Stimulated activated naive CD4-positive, alpha-beta T cell treated with Interleukin-2 at 50 U/mL for 16 hours (primary cell): ENCODE data around the gene KCNAB3.

Experiments used
- DNase-seq: peaks from one replicate; lab custom pipeline; 2025; lab: John Stamatoyannopoulos, UW

Gene KCNAB3

GRCh38 chr17:7875804-7876370 lies 53.8 kb downstream of the KCNAB3 start:
- DNase-seq = no peak

DNA sequence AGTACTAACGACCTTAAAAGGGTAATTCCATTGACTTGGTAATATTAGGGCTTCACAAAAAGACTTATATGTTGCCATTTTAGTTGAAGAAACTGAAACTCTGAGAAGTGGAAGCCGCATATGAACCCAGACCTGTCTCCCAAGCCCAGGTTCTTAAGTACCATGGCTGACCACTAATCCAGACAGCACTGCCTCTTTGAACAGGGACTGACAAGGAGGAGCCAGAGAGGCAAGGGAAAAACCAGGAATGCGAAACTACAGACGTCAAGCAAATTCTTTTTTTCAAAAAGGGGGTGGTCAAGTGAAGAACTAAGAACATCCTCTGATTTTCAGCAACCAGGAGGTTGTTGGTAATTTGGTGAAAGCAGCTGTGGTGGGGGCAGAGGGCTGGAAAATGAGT lies 56.6 kb downstream of the KCNAB3 start:
- no peak for DNase-seq
